SIG-M5 (cell line): ENCODE measurements around the gene B3GAT2.
"Not testable (repeated sequence)": the region's sequence is repeated elsewhere in the genome, so short reads cannot be mapped to it uniquely, and the experiment has no call there.

ENCODE experiments used
- DNase-seq: peaks from one replicate; lab custom pipeline; 2025; lab: John Stamatoyannopoulos, UW

Gene B3GAT2, protein sequence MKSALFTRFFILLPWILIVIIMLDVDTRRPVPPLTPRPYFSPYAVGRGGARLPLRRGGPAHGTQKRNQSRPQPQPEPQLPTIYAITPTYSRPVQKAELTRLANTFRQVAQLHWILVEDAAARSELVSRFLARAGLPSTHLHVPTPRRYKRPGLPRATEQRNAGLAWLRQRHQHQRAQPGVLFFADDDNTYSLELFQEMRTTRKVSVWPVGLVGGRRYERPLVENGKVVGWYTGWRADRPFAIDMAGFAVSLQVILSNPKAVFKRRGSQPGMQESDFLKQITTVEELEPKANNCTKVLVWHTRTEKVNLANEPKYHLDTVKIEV

DNA sequence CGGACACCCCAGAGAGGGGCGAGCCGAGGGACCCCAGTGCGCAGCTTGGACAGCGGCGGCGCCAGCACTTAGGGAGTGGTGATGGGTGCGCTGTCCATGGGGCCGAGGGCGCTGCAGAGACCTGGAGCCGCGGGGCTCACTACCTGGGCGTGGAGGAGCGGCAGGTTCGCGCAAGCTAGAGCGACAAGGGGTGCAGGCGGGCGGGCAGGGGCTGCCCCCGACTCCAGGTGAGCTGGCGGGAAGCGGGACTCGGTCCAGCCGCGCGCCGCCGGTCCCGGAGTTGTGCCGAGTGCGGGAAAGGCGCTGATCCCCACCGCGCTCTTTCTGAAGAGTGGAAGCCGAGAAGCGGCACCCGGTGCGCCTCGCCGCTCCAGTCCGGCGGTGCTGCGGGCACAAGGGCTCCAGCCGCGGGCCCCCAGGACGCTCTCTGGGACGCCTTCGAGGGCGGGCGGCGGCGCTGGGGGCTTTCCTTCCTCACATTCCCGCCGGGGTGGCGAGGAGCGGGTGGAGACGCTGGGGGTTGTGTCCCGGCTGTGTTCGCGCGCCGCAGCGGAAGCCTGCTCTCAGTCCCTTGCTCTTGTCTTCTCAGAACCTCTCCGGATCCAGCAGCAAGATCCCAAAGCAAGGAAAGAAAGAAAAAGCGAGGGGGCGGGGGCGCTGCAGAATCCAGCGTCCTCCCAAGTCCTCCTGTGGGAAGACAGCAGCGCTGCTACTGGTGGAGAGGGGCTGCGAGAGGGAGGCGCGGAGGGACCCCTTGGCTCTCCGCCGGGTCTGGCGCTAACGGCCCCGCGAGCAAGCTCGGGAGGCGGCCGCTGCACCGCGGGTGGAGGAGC is at the start of gene B3GAT2:
TSS of gene B3GAT2 (minus strand) at position 610 of the 833 bp plus-strand sequence. CDS start 631 bp downstream, outside the sequence.
- DNase-seq = no peak

DNA sequence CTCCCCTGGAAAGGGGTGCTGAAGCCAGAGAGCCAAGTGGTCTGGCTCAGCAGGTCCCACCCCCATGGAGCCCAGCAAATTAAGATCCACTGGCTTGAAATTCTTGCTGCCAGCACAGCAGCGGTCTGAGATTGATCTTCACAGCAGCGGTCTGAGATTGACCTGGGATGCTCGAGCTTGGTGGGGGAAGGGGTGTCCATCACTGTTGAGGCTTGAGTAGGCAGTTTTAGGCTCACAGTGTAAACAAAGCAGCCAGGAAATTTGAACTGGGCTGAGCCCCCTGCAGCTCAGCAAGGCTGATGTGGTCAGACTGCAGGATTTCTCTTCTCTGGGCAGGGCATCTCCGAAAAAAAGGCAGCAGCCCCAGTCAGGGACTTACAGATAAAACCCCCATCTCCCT is 41.3 kb upstream of the B3GAT2 start:
- no peak for DNase-seq

DNA sequence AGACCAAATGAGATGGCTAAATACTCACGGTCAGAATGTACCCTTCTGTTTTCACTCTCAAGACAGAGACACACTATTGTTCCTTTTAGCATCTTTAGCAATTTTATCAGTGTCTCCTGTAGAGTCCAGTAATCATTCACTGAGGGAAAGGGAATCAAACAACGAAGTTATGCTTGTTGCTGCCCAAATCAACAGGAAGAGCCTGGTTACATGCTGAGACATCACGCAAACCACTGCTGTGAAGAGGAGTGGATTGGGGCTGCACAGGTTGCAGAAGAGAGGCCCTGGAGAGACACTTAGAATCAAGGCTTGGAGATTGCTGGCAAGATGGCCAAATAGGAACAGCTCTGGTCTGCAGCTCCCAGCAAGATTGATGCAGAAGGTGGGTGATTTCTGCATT is 40.5 kb upstream of the B3GAT2 start:
- DNase-seq = no peak

DNA sequence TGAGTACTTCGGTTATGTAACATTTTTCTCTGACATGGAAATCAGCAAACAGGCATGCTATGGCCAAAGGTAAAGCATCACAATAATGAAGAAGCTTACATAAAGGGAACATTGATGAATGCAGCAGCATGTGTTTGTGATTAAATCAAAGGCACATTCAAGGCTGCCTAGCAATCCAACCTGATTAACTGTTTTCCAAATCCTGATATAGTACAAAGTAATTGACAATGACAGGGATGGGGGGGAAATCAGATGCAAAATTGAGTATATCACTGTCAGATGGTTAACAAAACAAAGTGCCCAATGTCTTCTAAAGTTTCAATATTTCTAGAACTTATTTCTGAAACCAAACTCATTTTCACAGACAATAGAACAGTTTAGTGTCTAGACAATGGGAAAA is 39.2 kb upstream of the B3GAT2 start:
- DNase-seq = no peak

DNA sequence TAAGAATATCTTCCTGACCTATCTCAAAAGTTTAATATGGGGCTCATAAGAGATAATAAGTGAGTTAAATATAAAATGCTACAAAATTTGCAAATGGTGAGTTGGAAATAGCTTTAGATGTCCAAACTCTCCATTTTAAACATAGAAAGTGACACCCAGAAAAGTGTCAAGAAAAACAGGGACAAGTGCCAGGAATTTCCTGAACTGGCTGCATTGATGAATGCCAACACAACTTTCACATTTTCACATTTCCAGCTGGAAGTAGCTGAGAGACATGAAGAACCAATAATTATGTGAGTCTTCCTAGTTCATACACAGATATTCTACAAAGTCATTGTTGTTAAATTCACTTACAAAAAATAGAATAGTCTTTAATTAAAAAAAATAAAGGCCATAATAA is 38.6 kb upstream of the B3GAT2 start:
- no peak for DNase-seq

DNA sequence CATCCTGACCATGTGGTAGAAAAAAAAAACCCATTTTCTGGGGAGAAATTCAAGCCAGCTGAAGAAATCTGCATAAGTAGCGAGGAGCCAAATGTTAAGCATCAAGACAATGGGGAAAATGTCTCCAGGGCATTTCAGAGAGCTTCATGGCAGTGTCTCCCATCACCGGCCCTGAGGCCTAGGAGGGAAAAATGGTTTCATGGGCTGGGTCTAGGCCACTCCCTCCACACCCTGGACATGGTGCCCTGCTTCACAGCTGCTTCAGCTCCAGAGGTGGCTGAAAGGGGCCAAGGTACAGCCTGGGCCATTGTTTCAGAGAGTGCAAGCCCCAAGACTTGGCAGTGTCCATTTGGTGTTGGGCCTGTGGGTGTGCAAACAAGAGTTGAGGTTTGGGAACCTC is 34.4 kb upstream of the B3GAT2 start:
- no peak for DNase-seq

DNA sequence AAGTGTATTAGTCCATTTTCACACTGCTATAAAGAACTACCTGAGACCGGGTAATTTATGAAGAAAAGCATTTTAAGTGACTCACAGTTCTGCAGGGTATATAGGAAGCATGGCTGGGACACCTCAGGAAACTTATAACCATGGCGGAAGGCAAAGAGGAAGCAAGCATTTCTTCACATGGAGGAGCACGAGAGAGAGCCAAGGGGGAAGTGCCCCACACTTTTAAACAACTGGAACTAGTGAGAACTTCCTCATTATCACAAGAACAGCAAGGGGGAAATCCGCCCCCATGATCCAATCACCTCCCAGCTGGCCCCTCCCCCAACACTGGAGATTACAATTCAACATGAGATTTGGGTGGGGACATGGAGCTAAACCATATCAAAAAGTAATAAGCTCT is 28.3 kb upstream of the B3GAT2 start:
- no peak for DNase-seq

DNA sequence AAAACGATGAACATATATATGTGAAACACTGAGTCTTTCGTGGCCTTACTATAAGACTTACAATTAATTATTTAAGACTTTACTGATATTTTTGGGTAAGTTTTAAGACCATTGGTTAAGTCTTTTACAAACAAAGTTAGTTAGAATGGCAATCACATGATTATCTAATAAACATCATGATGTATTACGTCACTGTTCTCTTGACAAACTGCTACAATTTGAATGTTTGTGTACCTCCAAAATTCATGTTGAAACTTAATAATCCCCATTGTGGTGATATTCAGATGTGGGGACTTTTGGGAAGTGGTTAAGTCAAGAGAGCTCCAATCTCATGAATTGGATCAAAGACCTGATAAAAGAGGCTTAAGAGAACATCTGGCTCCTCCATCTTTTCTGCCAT is 25.9 kb upstream of the B3GAT2 start:
- no peak for DNase-seq

DNA sequence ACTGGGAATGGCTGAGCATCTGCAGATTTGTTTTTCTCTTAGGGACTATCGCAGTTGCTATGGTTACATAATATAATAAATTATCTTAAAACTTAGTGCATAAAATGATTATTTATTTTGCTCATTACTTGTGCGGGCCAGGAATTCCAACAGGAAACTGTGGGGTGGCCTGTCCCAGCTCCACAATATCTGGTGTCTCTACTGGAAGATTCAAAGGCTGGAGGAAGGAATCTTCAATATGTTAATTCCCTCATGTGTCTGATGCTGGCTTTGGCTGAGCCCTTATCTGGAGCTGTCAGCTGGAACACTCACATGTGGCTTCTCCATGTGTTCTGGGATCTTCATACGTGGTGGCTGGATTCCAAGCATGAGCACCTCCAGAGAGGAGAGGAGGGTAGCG is 23.9 kb upstream of the B3GAT2 start:
- no peak for DNase-seq

DNA sequence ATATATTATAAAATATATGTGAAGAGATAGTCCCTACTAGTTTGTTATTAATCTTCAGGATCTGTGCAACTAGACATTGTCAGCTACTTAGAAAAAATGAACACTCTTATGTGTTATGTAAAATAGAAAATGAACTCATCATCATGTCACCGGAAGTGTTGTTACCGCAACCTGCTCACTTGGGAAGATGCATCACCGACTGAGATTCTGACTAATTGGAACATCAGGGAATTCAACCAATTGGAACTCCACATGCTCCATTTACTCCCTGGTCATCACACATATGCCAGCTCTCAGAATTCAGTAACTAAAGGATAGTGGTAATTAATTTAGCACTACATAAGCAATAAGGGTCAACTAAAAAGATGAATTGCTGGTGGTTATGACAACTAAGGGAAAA is 16.7 kb upstream of the B3GAT2 start:
- no peak for DNase-seq

DNA sequence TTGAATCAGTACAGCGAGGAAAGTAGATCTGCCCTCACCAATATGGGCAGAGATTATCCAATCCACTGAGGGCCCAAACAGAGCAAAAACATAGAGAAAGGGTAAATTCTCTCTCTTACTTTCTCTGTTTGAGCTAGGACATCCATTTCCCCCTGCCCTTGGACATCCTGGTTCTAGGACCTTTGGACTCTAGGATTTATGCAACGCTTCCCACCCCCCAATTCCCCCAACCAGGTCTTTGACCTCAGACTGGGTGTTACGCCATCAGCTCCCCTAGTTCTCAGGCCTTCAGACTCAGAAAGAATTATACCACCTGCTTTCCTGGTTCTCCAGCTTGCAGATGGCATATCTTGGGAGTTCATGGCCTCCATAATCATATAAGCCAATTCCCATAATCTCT is 10.2 kb upstream of the B3GAT2 start:
- DNase-seq = no peak

DNA sequence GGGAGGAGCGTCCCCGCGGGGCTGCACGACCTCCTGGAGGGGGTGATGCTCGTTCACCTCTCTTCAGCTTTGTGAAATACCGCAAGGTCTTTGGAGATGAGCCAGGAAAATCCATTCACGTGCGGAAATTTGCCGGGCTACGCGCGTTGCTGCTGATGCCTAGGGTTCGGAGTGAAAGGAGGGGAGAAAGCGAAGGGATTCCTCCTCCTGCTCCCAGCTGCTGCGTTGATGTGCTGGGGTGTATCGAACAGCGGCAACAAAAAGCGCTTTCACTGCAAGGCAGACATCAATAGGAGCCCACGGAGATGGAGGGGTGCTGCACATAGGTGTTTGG is 391 bp upstream of the B3GAT2 start:
- DNase-seq = no peak

DNA sequence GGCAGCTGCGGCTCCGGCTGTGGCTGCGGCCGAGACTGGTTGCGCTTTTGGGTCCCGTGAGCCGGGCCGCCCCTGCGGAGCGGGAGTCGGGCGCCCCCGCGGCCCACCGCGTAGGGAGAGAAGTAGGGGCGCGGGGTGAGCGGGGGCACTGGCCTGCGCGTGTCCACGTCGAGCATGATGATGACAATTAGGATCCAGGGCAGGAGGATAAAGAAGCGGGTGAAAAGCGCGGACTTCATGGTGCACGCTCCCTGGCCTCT is 739 bp downstream of the B3GAT2 start:
- no peak for DNase-seq

DNA sequence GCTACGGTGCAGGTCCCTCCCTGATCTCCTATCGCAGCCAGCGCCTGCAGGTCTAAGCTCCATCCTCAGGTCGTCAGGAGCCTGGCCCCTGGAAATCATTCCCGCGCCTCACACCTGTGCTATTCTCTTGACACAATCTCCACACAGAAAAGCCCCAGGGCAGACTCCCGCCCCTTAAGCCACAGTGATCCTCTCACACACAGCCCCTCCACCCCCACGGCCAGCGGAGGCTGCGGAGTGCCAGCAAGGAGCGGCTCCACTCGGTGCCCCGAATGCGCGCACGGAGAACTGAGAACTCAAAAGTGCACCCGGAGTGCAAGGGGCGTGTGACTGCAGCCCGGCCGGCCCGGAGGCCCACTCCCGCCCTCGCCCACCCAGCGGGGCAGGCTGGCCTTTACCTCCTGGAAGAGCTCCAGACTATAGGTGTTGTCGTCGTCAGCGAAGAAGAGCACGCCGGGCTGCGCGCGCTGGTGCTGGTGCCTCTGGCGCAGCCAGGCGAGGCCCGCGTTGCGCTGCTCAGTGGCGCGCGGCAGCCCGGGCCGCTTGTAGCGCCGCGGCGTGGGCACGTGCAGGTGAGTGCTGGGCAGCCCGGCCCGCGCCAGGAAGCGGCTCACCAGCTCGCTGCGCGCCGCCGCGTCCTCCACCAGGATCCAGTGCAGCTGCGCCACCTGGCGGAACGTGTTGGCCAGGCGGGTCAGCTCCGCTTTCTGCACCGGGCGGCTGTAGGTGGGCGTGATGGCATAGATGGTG is 1.2 kb downstream of the B3GAT2 start:
- DNase-seq = no peak

DNA sequence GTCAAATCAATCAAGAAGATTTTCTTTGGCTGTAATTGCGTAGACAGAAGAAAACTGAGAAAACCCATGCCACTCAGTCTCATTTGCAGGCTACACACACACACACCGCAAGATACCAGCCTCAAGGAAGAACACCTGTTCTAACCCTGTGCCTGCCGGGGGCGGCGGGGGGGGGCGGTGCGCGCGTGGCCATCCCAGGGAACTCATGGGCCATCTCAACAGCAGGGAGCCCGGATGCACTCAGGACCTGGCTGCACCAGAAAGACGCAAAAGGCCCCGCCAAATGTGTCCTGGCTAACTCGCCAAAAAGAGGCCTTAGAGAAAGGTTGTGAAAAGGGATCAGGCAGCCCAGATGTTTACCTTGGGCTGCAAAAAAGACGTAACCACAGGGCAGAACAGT is 2.1 kb downstream of the B3GAT2 start:
- DNase-seq = no peak

DNA sequence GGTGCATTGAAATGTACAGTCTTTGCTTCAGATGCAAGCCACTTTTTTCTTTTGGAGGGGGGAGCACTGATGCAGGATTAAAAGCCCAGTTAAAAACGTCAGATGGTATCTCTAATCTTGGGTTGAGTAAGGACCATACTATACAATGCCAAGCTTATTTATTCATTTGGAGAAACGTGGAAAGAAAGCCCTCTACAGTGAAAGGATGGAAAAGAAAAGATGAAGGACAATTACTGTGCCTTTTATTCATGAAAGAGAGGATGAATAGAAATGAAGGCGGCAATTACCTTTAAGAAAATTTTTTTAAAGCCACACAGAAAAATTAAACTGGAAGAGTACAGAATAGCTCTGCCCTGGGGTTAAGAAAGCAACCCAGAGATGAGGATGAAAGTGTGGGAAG is 2.7 kb downstream of the B3GAT2 start:
- DNase-seq = no peak

DNA sequence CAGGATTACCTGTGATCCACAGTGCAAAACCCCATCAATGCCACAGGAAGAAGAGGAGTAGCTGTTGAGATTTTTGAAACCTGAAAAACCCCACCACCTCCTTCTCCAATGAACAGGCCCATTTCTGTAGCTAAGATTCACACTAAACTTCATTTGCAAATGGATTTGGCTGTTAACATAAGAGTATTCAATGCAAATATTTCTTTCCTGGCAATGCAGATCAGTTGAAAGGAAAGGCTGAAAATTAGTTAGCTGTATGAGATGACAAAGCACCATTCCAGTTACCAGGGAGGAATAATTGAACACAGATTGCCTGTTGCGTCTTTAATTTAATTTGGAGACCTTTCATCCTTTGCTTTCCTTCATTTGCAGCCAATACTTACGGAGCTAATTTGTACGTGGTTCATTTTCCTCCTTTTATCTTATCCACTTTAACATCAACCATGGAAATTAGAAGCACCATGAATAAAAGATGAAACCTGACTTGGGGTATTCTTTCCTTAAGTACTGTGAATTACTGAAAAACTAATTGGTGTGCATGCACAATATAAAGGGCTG is 4.2 kb downstream of the B3GAT2 start:
- DNase-seq = no peak

DNA sequence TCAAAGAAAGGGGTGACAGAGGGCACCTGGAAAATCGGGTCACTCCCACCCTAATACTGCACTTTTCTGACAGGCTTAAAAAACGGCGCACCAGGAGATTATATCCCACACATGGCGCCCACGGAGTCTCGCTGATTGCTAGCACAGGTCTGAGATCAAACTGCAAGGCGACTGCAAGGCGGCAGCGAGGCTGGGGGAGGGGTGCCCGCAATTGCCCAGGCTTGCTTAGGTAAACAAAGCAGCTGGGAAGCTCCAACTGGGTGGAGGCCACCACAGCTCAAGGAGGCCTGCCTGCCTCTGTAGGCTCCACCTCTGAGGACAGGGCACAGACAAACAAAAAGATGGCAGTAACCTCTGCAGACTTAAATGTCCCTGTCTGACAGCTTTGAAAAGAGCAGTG is 12.5 kb downstream of the B3GAT2 start:
- DNase-seq = not testable (repeated sequence)

DNA sequence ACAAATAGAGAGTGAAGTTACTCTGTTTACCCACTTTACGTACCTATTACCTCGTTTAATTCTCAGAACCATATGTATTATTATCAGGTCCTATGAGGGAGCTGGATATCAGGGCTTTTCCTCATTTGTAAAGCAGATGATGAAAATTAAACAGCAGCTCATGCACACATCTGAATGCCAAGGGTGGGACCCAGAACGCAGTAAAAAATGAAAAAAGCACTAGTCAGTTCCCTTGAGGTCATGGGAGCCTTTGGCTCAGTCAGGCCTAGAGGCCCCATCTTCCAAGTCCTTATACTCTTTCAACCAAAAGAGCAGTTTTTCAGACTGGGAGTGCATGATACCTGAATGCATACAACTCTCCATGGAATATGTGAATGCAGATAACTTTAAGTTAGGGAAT is 23.0 kb downstream of the B3GAT2 start:
- DNase-seq = no peak

DNA sequence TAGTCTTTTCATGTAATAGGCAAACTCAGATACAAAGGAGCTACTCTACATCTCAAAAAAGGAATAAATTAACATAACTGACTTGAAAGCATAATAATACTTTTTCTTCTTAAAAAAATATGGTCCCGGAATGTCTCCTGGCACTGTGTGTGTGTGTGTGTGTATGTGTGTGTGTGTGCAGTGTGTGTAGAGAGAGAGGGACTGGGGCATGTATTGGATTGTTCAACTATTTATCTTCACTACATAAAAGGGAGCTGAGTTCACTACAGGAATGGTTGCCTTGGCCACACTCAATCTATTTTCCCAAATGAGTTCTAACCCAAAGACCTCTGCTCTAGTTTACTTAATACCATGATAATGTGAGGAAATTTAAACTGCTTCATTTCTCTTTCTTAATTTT is 51.1 kb downstream of the B3GAT2 start:
- DNase-seq = no peak

DNA sequence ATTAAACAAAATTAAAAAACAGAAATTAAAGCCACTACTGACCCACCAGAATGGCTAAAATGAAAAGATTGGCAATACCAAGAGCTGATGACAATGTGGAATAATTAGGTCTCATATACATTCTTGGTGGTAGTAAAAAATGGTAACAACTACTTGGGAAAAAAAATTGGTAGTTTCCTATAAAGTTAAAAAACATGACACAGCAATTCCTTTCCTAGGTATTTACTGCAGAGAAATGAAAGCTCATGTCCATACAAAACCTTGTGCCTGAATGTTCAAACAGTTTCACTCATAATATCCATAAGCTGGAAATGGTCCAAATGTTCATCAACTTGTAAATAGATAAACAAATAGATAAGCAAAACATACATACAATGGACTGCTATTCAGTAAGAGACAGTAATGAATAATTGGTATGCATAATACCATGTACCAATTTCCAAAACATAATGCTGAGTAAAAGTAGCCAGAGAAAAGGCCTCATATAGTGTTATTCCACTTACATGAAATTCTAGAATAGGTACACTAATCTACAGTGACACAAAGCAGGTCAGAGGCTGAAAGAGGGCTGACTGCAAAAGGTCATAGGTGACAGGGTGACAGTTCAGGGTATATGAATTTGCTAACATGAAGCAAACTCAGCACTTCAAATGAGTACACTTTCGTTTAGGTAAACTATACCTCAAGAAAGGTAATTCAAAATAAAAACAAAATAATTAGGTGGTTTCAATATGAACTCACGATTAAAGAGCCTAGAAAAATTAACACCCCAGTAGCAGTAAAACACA is 53.0 kb downstream of the B3GAT2 start:
- no peak for DNase-seq

DNA sequence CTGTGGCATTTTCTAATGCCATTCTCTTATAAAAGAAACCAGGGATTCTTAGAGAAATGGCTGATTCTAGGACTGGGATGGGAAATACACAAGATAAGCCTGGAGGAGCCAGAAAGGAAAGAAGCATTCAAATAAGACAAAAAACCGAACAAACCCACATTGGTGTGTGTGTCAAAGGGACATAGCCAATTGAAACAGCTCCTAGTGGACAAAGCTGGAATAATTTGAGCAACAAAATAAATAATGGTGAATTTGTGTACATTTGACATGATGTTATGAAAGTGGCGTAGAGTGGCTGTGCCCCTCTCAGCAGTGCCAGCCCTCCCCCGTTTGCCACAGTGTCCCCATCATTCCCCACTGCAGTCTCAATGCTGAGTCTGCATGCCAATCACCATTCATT is 55.5 kb downstream of the B3GAT2 start:
- no peak for DNase-seq
